Naive thymus-derived CD8-positive, alpha-beta T cell (primary cell): ENCODE data around the gene DHX9. TPM values are rescaled to one million over a fixed set of nuclear protein-coding genes. Genes with fewer than 3 reads are reported as not detected.
"Not testable (repeated sequence)": the region's sequence is repeated elsewhere in the genome, so short reads cannot be mapped to it uniquely, and the experiment has no call there.

Source experiments
- ATAC-seq, 2 donors: fragments of 150-1000 bp; cut with Tn5 transposase in 1 of 2; sonication (Bioruptor Pico), chemical (Tn5 transposase) in 1 of 2; 1 replicate in 1 of 2; 2 replicates in 1 of 2; pipeline ENCODE4 v1.10.0; 2021; ENCODE audit warnings: mild to moderate bottlenecking in 2 of 2, moderate library complexity in 2 of 2
- POLR2A ChIA-PET: fragments of 350-600 bp; sonication (Branson Sonifier 250); formaldehyde crosslinking; loops from one replicate; lab custom pipeline; 2021; ENCODE audit warnings: antibody characterized with exemption; lab: Charles Lee
- DNase-seq, 10 donors: peaks; one replicate each; pipeline versions ENCODE4 v3.0.0 to v3.0.0-alpha.2; 2020 to 2022
- H3K27ac Mint-ChIP-seq, 10 donors: one replicate each; pipeline ENCODE4 v1.8.0; 2020 to 2022; ENCODE audit warnings: mild to moderate bottlenecking in 10 of 10, mixed read lengths in 10 of 10, moderate library complexity in 4 of 10, inconsistent platforms in 1 of 10
- H3K27me3 Mint-ChIP-seq, 5 donors: one replicate each; pipeline ENCODE4 v1.8.0; 2021 to 2022; ENCODE audit warnings: mixed read lengths in 5 of 5
- H3K36me3 Mint-ChIP-seq, 3 donors: one replicate each; pipeline ENCODE4 v1.8.0; 2020 to 2022; ENCODE audit warnings: mixed read lengths in 3 of 3, mild to moderate bottlenecking in 2 of 3, inconsistent platforms in 1 of 3
- H3K4me1 Mint-ChIP-seq, 4 donors: one replicate each; pipeline ENCODE4 v1.8.0; 2021 to 2022; ENCODE audit warnings: mixed read lengths in 4 of 4
- H3K4me3 Mint-ChIP-seq, 10 donors: one replicate each; pipeline ENCODE4 v1.8.0; 2020 to 2022; ENCODE audit warnings: mild to moderate bottlenecking in 10 of 10, mixed read lengths in 10 of 10, moderate library complexity in 6 of 10, inconsistent platforms in 1 of 10
- H3K9me3 Mint-ChIP-seq, 9 donors: one replicate each; pipeline ENCODE4 v1.8.0; 2020 to 2022; ENCODE audit warnings: mixed read lengths in 9 of 9, mild to moderate bottlenecking in 3 of 9, inconsistent platforms in 1 of 9, moderate library complexity in 1 of 9
- polyA plus RNA-seq, 3 donors: library from polyadenylated mRNA; unstranded; fragments of 300-500 nt; fragmentation: Illumina TruSeq; gene quantifications; one replicate each; pipeline ENCODE4 v1.2.3, GENCODE V29; 2021
- total RNA-seq, 8 experiments: library from RNA in 2 of 8; stranded (reverse) in 2 of 8; gene quantifications; one replicate each; pipeline ENCODE4 v1.2.3 and lab custom pipeline; 2021 to 2026

Gene DHX9
- total and polyA plus RNA-seq, 5 experiments from 2014 or later = 106 to 244 (median 124) TPM

DNA sequence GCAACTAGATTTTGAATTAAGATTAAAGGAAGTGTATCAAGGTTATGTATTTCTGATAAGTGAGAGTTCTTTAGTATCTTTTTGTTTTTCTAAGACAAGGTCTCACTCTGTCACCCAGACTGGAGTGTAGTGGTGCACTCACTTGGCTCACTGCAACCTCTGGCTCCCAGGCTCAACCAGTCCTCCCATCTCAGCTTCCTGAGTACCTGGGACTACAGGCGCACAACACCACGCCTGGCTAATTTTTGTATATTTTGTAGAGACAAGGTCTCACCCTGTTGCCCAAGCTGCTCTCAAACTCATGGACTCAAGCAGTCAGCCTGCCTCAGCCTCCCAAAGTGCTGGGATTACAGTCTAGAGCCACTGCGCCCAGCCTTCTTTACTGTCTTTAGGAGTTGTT, 33.7 kb downstream of the DHX9 start:
- ATAC-seq (no peak), DNase-seq (no peak)
- Mint-ChIP-seq H3K4me1 (peaks cover 0 to 23% (median 12%) of the 10 kb centered on the region in 4 donors), H3K27me3 (no peaks in the 10 kb centered on the region), H3K4me3 (no peak overlapping the region), H3K27ac (peak overlapping the region in 8 of 10 donors; percentile 2 to 69 (median 32)), H3K9me3 (no peaks in the 10 kb centered on the region), H3K36me3 (peaks cover 23 to 96% (median 30%) of the 10 kb centered on the region in 3 donors)
- POLR2A ChIA-PET = interaction anchor here (1.3 kb wide), 1 partner anchor 33 kb away, joined by 5 read pairs; no protein-coding TSS in a partner anchor

DNA sequence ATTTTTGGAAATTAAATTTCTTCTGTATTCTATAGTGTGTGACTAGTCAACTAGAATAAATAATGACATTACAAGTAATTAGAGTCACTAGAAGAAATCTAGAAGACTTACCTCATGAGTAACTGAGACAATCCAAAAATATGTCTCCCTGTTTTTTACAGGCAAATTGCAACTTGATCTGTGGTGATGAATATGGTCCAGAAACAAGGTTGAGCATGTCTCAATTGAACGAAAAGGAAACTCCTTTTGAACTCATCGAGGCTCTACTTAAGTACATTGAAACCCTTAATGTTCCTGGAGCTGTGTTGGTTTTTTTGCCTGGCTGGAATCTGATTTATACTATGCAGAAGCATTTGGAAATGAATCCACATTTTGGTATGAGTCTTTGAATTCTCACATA, 36.7 kb downstream of the DHX9 start:
- Mint-ChIP-seq H3K4me3 (no peak overlapping the region), H3K4me1 (peaks cover 0 to 23% (median 14%) of the 10 kb centered on the region in 4 donors), H3K36me3 (peaks cover 27 to 100% (median 50%) of the 10 kb centered on the region in 3 donors), H3K27me3 (no peaks in the 10 kb centered on the region), H3K27ac (peak overlapping the region in 4 of 10 donors; percentile 6 to 18 (median 14)), H3K9me3 (no peaks in the 10 kb centered on the region)
- POLR2A ChIA-PET = no interaction called here
- no peak for DNase-seq
- ATAC-seq = no peak

DNA sequence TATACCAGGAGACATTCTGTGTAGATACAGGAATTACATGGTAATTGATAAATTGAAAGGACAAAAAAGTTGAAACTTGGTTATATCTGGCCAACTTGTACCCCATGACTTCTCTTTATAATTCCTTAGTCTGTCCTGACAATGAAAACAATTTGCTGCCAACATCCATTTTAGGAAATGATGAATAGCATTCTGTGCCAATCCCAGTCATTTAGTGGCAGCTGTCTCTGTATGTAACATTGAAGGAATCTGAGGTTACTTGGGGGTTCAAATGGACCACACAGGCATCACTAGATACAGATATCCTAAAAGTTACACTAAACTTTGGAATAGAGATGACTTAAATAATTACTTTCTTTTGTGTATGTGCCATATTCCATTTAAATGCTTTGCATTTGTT, 38.2 kb downstream of the DHX9 start:
- H3K27me3 Mint-ChIP-seq = no peaks in the 10 kb centered on the region
- peak overlapping the region in 2 of 10 donors; percentile 24 to 53 for H3K27ac Mint-ChIP-seq

DNA sequence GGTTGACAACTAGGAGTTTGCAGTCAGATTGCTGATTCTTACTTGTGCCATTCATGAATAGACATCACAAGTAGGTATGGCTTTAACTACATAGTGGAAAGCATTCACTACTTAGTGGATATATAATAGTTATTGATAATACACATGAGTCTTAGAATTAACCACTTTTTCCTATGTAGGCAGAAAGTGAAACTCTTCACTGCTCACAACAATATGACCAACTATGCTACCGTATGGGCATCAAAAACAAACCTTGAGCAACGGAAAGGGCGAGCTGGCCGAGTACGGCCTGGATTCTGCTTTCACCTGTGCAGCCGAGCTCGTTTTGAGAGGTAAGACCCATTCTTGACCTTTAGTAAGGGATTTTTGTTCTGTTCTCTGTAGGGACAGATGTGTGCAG, 38.7 kb downstream of the DHX9 start:
- peak overlapping the region in 4 of 10 donors; percentile 37 to 48 (median 42) for H3K27ac Mint-ChIP-seq
- POLR2A ChIA-PET = no interaction called here
- peaks cover 40 to 100% (median 65%) of the 10 kb centered on the region in 3 donors for H3K36me3 Mint-ChIP-seq
- H3K9me3 Mint-ChIP-seq = no peaks in the 10 kb centered on the region
- H3K27me3 Mint-ChIP-seq = no peaks in the 10 kb centered on the region
- no peak for ATAC-seq
- H3K4me1 Mint-ChIP-seq = peaks cover 0 to 23% (median 11%) of the 10 kb centered on the region in 4 donors
- H3K4me3 Mint-ChIP-seq = no peak overlapping the region
- no peak for DNase-seq

More for the DNA sequence above, 38.2 kb downstream of the DHX9 start:
- Mint-ChIP-seq H3K36me3 (peaks cover 38 to 100% (median 64%) of the 10 kb centered on the region in 3 donors), H3K4me1 (peaks cover 0 to 23% (median 12%) of the 10 kb centered on the region in 4 donors), H3K9me3 (no peaks in the 10 kb centered on the region), H3K4me3 (no peak overlapping the region)
- POLR2A ChIA-PET = no interaction called here
- no peak for DNase-seq
- no peak for ATAC-seq

DNA sequence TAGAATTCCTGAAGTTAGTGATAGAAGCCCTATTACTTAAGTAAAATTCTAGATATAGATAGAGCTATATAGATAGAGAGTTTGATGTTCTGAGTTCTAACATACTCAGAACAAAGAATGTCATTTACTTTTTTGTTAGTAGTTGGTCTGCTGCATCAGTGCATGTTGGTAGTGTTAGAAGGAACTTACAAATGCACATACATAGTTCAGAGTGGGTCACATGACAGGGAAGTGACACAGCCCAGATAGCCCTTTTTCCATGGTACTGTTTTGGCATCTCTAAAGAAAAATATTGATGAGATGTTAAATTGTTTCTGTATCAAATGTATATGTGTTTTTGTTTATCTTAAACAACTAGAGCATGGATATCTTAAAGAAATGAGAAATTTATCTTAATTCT, 45.7 kb downstream of the DHX9 start:
- Mint-ChIP-seq H3K36me3 (peaks cover 47 to 98% (median 53%) of the 10 kb centered on the region in 3 donors), H3K4me1 (peaks cover 8 to 12% (median 9%) of the 10 kb centered on the region in 4 donors), H3K27me3 (no peaks in the 10 kb centered on the region), H3K9me3 (no peaks in the 10 kb centered on the region), H3K27ac (peak overlapping the region in 5 of 10 donors; percentile 20 to 67 (median 49)), H3K4me3 (no peak overlapping the region)
- POLR2A ChIA-PET = no interaction called here
- ATAC-seq = no peak
- no peak for DNase-seq

DNA sequence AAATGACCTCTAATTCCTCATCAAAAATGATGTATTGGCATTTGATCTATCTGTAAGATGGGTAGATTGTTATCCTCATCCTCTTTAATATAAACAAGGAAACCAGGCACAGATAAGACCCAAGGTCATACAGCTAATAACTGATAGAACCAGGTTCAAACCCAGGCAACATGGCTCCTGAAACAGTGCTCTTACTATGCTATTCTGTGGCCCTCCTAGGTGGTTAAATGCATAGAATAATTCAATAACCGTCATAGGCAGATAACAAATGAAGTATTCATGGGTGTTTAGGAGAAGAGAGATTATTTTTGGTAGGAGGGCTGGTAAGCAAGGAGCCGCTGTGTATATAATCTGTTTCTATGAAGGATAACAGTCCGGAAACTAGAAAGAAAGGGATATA, 46.4 kb downstream of the DHX9 start:
- ATAC-seq = no peak
- peaks cover 43 to 91% (median 48%) of the 10 kb centered on the region in 3 donors for H3K36me3 Mint-ChIP-seq
- POLR2A ChIA-PET = no interaction called here

DNA sequence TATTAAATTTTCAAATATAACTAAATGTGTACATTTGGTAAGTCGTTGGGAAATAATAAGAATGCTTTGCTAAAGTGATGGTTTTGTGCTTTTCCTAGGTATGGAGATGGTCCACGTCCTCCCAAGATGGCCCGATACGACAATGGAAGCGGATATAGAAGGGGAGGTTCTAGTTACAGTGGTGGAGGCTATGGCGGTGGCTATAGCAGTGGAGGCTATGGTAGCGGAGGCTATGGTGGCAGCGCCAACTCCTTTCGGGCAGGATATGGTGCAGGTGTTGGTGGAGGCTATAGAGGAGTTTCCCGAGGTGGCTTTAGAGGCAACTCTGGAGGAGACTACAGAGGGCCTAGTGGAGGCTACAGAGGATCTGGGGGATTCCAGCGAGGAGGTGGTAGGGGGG, 47.8 kb downstream of the DHX9 start:
- Mint-ChIP-seq H3K4me3 (no peak overlapping the region), H3K27ac (peak overlapping the region in 7 of 10 donors; percentile 1 to 62 (median 5)), H3K36me3 (peaks cover 31 to 80% (median 34%) of the 10 kb centered on the region in 3 donors), H3K27me3 (no peaks in the 10 kb centered on the region), H3K4me1 (peaks cover 11 to 25% (median 22%) of the 10 kb centered on the region in 4 donors), H3K9me3 (peaks cover 0 to 2% (median 0%) of the 10 kb centered on the region in 9 donors)
- POLR2A ChIA-PET = no interaction called here
- ATAC-seq (no peak), DNase-seq (no peak)

More for the DNA sequence above, 46.4 kb downstream of the DHX9 start:
- Mint-ChIP-seq H3K27me3 (no peaks in the 10 kb centered on the region), H3K27ac (peak overlapping the region in 4 of 10 donors; percentile 2 to 49 (median 22)), H3K9me3 (no peaks in the 10 kb centered on the region), H3K4me1 (peaks cover 11 to 19% (median 16%) of the 10 kb centered on the region in 4 donors), H3K4me3 (no peak overlapping the region)
- DNase-seq = no peak

DNA sequence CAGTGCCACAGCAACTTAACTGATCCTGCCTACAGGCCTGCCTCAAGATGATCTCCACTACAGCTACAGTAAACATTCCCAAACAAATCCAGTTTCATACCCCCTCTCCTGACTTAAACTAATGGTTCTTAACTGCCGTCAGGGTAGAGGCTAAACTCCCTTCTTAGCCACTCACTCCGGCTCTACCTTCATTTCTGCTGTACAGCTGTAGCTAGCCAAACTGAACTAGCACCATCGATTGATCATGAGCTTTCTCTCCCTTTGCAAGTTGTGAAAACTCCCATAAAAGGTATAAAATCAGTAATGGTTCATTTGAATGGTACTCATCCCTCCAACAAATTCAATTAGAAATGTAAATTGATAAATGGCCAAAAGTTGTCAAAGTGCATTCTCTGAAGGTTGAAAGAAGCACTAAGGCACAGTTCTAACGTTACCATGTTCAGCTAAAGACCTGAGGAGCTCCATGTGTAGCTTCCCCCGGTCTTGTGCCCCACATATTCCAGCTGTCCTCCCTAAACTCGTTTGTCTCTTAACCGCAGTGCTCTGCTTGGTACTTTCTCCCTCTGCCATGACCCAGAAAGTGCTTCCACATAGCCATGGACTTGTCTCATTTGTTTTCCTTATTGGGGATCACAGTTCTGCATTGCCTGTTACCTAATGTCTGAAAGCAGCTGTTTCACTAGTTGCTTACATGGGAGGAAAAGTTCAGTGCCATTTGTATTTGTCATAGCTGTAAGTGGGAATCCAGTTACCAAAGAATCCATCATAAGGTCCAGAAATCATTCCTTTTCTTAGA, 49.8 kb downstream of the DHX9 start:
- peaks cover 11 to 25% (median 22%) of the 10 kb centered on the region in 4 donors for H3K4me1 Mint-ChIP-seq
- H3K9me3 Mint-ChIP-seq = peaks cover 0 to 3% (median 0%) of the 10 kb centered on the region in 9 donors
- peak overlapping the region; percentile 5 to 87 (median 56) for H3K27ac Mint-ChIP-seq
- H3K27me3 Mint-ChIP-seq = peaks cover 0 to 3% (median 0%) of the 10 kb centered on the region in 5 donors
- no peak for DNase-seq
- POLR2A ChIA-PET = interaction anchor here (0.6 to 1.6 kb wide), 2 partner anchors 49 to 527 kb away, joined by 3 to 7 read pairs; partner anchors contain the start of gene DHX9
- peak; percentile 11 to 19 for ATAC-seq
- H3K4me3 Mint-ChIP-seq = no peak overlapping the region
- H3K36me3 Mint-ChIP-seq = peaks cover 26 to 61% (median 28%) of the 10 kb centered on the region in 3 donors

DNA sequence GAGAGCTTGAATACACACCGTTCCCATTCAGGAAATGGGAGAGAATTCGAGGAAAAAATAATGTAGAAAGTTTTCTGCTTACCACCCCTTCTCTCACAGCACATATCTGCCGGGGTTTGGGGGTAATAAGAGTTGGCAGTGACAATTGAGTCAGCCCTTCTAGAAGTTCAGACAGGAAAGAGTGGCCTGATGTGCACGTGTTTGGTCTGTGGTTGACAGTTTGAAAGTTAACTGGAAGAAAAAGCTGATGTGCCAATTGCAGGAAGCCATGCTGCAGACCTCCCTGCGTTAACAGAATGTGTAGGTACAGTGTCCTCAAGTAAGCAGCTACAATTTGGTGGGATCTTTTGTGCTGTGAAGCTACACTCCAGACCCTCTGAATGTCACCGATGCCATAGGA, 50.9 kb downstream of the DHX9 start:
- POLR2A ChIA-PET = no interaction called here

DNA sequence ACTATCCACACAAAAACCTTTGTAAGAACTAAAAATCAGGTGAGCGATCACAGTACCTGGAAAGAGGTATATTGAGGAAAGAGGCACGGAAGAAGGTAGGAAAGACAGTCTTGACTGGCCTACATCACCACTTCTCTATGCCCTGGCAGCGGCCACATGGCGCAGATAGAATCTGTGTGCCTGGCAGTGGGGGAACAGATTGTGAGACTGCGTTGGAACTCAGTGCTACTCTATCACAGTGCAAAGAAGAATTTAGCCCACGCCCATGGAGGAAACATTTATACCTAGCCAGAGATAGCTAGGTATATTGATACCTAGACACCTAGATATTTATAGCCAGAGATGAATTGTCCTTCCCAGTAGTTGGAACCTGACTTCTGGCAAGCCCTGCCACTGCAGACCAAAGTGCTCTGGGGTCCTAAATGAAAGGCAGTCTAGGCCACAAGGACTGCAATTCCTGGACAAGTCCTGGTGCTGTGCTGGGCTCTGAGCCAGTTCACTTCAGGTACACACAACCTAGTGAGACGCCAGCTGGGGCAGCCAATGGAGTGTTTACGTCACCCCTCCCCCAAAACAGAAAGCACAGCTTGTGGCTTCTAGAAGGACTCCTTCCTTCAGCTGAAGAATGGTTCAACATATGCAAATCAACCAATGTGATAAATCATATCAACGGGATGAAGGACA, 51.9 kb downstream of the DHX9 start:
- H3K27ac Mint-ChIP-seq = peak overlapping the region in 5 of 10 donors; percentile 4 to 69 (median 9)

More for the DNA sequence above, 50.9 kb downstream of the DHX9 start:
- Mint-ChIP-seq H3K4me3 (peak overlapping the region in 1 of 10 donors; percentile 36), H3K9me3 (peaks cover 0 to 6% (median 1%) of the 10 kb centered on the region in 9 donors), H3K27ac (peak overlapping the region; percentile 8 to 87 (median 51)), H3K36me3 (peaks cover 20 to 52% (median 32%) of the 10 kb centered on the region in 3 donors), H3K4me1 (peaks cover 11 to 25% (median 22%) of the 10 kb centered on the region in 4 donors), H3K27me3 (peaks cover 0 to 10% (median 0%) of the 10 kb centered on the region in 5 donors)
- ATAC-seq = peak; percentile 61 to 83
- peak in 5 of 10 donors; percentile 17 to 37 (median 25) for DNase-seq

DNA sequence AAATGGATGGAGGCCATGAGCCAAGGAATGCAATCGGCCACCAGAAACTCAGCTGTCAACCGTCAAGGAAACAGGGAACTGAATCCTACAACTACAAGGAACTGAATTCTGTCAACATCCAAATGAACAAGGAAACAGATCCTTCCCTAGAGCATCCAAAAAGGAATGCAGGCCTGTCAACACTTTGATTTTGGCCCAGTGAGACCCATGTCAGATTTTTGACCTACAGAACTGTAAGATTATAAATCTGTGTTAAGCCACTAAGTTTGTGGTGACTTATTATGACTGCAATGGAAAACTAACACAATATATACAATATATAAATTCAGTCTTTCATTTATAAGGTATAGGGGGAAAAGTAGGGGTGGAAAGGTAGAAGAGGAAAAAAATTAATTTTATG, 58.5 kb downstream of the DHX9 start:
- POLR2A ChIA-PET = no interaction called here

More for the DNA sequence above, 51.9 kb downstream of the DHX9 start:
- Mint-ChIP-seq H3K9me3 (peaks cover 0 to 9% (median 2%) of the 10 kb centered on the region in 9 donors), H3K27me3 (peaks cover 0 to 10% (median 0%) of the 10 kb centered on the region in 5 donors), H3K4me1 (peaks cover 6 to 25% (median 22%) of the 10 kb centered on the region in 4 donors), H3K4me3 (no peak overlapping the region), H3K36me3 (peaks cover 15 to 42% (median 22%) of the 10 kb centered on the region in 3 donors)
- POLR2A ChIA-PET = no interaction called here
- DNase-seq = no peak
- no peak for ATAC-seq

DNA sequence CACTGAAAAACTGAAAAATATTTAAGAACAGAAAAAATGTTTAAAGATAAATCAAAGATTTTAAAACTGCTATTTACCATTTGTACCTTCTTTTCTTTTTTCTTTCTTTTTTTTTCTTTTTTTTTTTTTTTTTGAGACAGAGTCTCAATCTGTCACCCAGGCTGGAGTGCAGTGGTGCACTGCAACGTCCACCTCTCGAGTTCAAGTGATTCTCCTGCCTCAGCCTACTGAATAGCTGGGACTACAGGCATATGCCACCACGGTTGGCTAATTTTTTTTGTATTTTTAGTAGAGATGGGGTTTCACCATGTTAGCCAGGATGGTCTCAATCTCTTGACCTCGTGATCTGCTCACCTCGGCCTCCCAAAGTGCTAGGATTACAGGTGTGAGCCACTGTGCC, 62.8 kb downstream of the DHX9 start:
- H3K4me3 Mint-ChIP-seq, ATAC-seq, H3K27me3 Mint-ChIP-seq, H3K4me1 Mint-ChIP-seq, DNase-seq, H3K36me3 Mint-ChIP-seq, POLR2A ChIA-PET, H3K9me3 Mint-ChIP-seq, H3K27ac Mint-ChIP-seq: not testable (repeated sequence)

More for the DNA sequence above, 58.5 kb downstream of the DHX9 start:
- DNase-seq (no peak), ATAC-seq (no peak)
- Mint-ChIP-seq H3K27ac (no peak overlapping the region), H3K9me3 (peaks cover 0 to 7% (median 2%) of the 10 kb centered on the region in 9 donors), H3K27me3 (peaks cover 0 to 10% (median 2%) of the 10 kb centered on the region in 5 donors), H3K4me1 (no peaks in the 10 kb centered on the region), H3K36me3 (peaks cover 0 to 15% (median 3%) of the 10 kb centered on the region in 3 donors), H3K4me3 (no peak overlapping the region)
